Keratinocyte (primary cell): ENCODE measurements around the gene ZCWPW1. TPM values are rescaled to one million over a fixed set of nuclear protein-coding genes. Genes with fewer than 3 reads are reported as not detected.

Experiments used
- DNase-seq: peaks from one replicate; pipeline ENCODE4 v3.0.0-alpha.2; 2011; ENCODE audit warnings: low read depth, missing footprints, low spot score
- FAIRE-seq: peaks from 2 replicates; lab custom pipeline; 2011; peaks lifted over from hg19 to GRCh38; lab: Jason Lieb, UNC
- H2AFZ ChIP-seq: 2 replicates; pipeline ENCODE4 v1.6.0; 2012; ENCODE audit warnings: low read length, control low read depth, inconsistent platforms; ENCODE audit not compliant: control insufficient read depth
- H3K27ac ChIP-seq: 2 replicates; pipeline ENCODE4 v1.5.1; 2011; ENCODE audit warnings: low read length; ENCODE audit not compliant: control insufficient read depth, insufficient read depth
- H3K27me3 ChIP-seq: 3 replicates; pipeline ENCODE4 v1.6.0; 2011; ENCODE audit warnings: low read length; ENCODE audit not compliant: control insufficient read depth, insufficient read depth; ENCODE audit errors: extremely low read depth
- H3K36me3 ChIP-seq, 2 experiments: 2 replicates in 1 of 2; 3 replicates in 1 of 2; pipeline ENCODE4 v1.5.1; 2011; ENCODE audit warnings: low read length in 2 of 2, mild to moderate bottlenecking in 1 of 2; ENCODE audit not compliant: control insufficient read depth in 2 of 2, insufficient read depth in 2 of 2; ENCODE audit errors: extremely low read depth in 1 of 2
- H3K4me1 ChIP-seq: 3 replicates; pipeline ENCODE4 v1.5.1; 2011; ENCODE audit warnings: low read length; ENCODE audit not compliant: control insufficient read depth, insufficient read depth; ENCODE audit errors: extremely low read depth
- H3K4me2 ChIP-seq: 3 replicates; pipeline ENCODE4 v1.6.0; 2011; ENCODE audit warnings: low read depth, low read length; ENCODE audit not compliant: control insufficient read depth, insufficient read depth; ENCODE audit errors: extremely low read depth
- H3K4me3 ChIP-seq, 3 experiments: fragments of 200-600 bp in 1 of 3; sonication (generic) in 1 of 3; 2 replicates in 2 of 3; 3 replicates in 1 of 3; pipeline ENCODE4 v1.5.1; 2011 to 2016; ENCODE audit warnings: low read length in 3 of 3, mild to moderate bottlenecking in 3 of 3, control low read depth in 2 of 3, inconsistent platforms in 1 of 3, low read depth in 1 of 3, mixed read lengths in 1 of 3, mixed run types in 1 of 3, moderate library complexity in 1 of 3; ENCODE audit not compliant: control insufficient read depth in 2 of 3, insufficient read depth in 2 of 3; ENCODE audit errors: extremely low read depth in 1 of 3
- H3K79me2 ChIP-seq: 2 replicates; pipeline ENCODE4 v1.6.0; 2012; ENCODE audit warnings: low read length; ENCODE audit not compliant: control insufficient read depth, insufficient read depth
- H3K9ac ChIP-seq: 3 replicates; pipeline ENCODE4 v1.6.0; 2011; ENCODE audit warnings: low read length; ENCODE audit not compliant: control insufficient read depth, insufficient read depth; ENCODE audit errors: extremely low read depth
- H3K9me1 ChIP-seq: 3 replicates; pipeline ENCODE4 v1.6.0; 2011; ENCODE audit warnings: low read length; ENCODE audit not compliant: control insufficient read depth, insufficient read depth; ENCODE audit errors: extremely low read depth
- H3K9me3 ChIP-seq: 2 replicates; pipeline ENCODE4 v1.5.1; 2012; ENCODE audit warnings: low read depth, low read length; ENCODE audit not compliant: control insufficient read depth
- H4K20me1 ChIP-seq: 3 replicates; pipeline ENCODE4 v1.6.0; 2011; ENCODE audit warnings: low read length; ENCODE audit not compliant: control insufficient read depth, insufficient read depth; ENCODE audit errors: extremely low read depth
- EZH2 ChIP-seq: IDR thresholded peaks from one replicate; pipeline ENCODE4 v1.6.1; 2012; ENCODE audit warnings: inconsistent platforms, mild to moderate bottlenecking, low read length, moderate library complexity
- dilution Hi-C: fragments of 300-500 bp; cut with MboI; formaldehyde crosslinking; loops from one replicate; pipeline ENCODE4 v1.7.0; 2020; ENCODE audit warnings: low sequenced_read_pairs; ENCODE audit not compliant: extremely low pct_ligation_motif_present
- polyA plus RNA-seq, 5 experiments: library from polyadenylated mRNA; depleted of rRNA in 3 of 5; stranded (reverse) in 3 of 5; stranded (forward) in 1 of 5; unstranded in 1 of 5; fragments of >200 nt; gene quantifications; 1 replicate in 1 of 5; 2 replicates in 3 of 5; 3 replicates in 1 of 5; pipeline versions ENCODE4 v1.2.1 to v1.2.3, GENCODE V29; 2011 to 2012; ENCODE audit warnings: missing spikeins in 2 of 5, low read depth in 1 of 5, low replicate concordance in 1 of 5
- TF ChIP-seq, protein P1 (sequence below), 3 experiments: IDR thresholded peaks in 1 of 3; conservative IDR thresholded peaks in 1 of 3; optimal IDR thresholded peaks in 1 of 3; 2 replicates in 2 of 3; 3 replicates in 1 of 3; pipeline versions ENCODE3 to v1.5.1; 2011; ENCODE audit warnings: low read length in 3 of 3, mild to moderate bottlenecking in 3 of 3, moderate library complexity in 2 of 3, control low read depth in 1 of 3, inconsistent platforms in 1 of 3; ENCODE audit not compliant: insufficient read depth in 2 of 3; ENCODE audit errors: extremely low read depth in 1 of 3

The ZCWPW1 gene
- polyA plus RNA-seq, 1 donor (not counting 4 experiments of a cell fraction or from before 2014, with no cell fraction given): 1.4 TPM

DNA sequence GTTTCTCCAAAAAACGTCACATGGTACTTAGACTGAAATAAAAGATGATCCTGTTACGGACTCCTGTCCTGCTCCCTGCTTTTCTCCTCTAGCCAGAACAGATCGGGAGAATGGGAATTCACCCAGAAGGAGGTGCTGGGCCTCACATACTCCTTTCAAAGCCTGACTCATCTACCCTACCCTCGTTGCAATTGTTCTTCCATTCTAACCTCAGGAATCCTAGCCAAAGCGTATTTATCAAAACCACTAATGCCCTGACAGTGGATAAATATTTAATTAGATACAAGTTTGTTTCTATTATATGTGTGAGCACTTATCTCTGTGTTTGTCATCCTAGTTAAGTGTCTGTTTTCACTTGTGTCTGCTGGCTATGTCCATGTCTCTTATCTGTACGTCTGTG, 21.7 kb downstream of the ZCWPW1 start:
- Histone ChIP-seq H3K36me3 (no peaks in the 10 kb centered on the region), H3K27ac (no peak overlapping the region), H2AFZ (no peak overlapping the region), H3K27me3 (peaks cover 2% of the 10 kb centered on the region), H3K9me1 (no peaks in the 10 kb centered on the region), H3K4me2 (no peak overlapping the region), H3K79me2 (no peaks in the 10 kb centered on the region), H3K4me1 (peaks cover 5% of the 10 kb centered on the region), H3K9me3 (no peaks in the 10 kb centered on the region), H4K20me1 (no peaks in the 10 kb centered on the region), H3K4me3 (no peak overlapping the region), H3K9ac (no peak overlapping the region)
- no peak for DNase-seq
- no peak for FAIRE-seq
- dilution Hi-C loops: no loop called here
- TF ChIP-seq EZH2: no peak
- TF ChIP-seq, protein P1, sequence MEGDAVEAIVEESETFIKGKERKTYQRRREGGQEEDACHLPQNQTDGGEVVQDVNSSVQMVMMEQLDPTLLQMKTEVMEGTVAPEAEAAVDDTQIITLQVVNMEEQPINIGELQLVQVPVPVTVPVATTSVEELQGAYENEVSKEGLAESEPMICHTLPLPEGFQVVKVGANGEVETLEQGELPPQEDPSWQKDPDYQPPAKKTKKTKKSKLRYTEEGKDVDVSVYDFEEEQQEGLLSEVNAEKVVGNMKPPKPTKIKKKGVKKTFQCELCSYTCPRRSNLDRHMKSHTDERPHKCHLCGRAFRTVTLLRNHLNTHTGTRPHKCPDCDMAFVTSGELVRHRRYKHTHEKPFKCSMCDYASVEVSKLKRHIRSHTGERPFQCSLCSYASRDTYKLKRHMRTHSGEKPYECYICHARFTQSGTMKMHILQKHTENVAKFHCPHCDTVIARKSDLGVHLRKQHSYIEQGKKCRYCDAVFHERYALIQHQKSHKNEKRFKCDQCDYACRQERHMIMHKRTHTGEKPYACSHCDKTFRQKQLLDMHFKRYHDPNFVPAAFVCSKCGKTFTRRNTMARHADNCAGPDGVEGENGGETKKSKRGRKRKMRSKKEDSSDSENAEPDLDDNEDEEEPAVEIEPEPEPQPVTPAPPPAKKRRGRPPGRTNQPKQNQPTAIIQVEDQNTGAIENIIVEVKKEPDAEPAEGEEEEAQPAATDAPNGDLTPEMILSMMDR (optimal IDR thresholded peaks at IDR 0.05 in 1 of 3, IDR thresholded peaks at IDR 0.05 in 1 of 3, conservative IDR thresholded peaks at IDR 0.05 in 1 of 3; ENCODE audit: extremely low read depth in 1 of 3, insufficient read depth in 2 of 3, low read length in 3 of 3): no peak

DNA sequence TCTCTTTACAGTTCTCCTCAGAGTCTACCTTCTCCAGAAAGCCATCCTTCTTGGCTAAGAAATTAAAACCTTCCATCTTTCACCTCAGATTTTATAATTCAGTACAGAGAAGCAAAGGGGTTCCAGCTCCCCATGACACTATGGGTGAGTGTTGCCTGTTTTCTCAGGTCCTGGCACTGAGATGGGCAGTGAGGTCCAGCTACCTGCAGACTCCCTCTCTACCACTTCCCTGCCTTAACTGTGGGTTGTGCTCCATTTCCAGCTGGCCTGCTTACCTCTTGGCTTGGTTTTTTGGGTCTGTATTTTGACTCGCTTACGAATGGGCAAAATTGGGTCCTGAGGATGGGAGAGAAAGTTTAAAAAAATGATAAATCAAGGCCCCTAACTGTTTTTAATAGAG, 26.3 kb downstream of the ZCWPW1 start:
- no peaks in the 10 kb centered on the region for H3K9me3 ChIP-seq
- H2AFZ ChIP-seq: no peak overlapping the region
- peaks cover 12% of the 10 kb centered on the region for H3K27me3 ChIP-seq
- H3K4me2 ChIP-seq: no peak overlapping the region
- no peaks in the 10 kb centered on the region for H3K9me1 ChIP-seq
- dilution Hi-C loops: no loop called here
- TF ChIP-seq, protein P1 (optimal IDR thresholded peaks at IDR 0.05 in 1 of 3, IDR thresholded peaks at IDR 0.05 in 1 of 3, conservative IDR thresholded peaks at IDR 0.05 in 1 of 3; ENCODE audit: extremely low read depth in 1 of 3, insufficient read depth in 2 of 3, low read length in 3 of 3): no peak
- no peak for TF ChIP-seq EZH2
- no peak overlapping the region for H3K9ac ChIP-seq
- H3K79me2 ChIP-seq: no peaks in the 10 kb centered on the region
- DNase-seq: no peak
- no peak overlapping the region for H3K27ac ChIP-seq
- no peaks in the 10 kb centered on the region for H3K36me3 ChIP-seq
- H3K4me1 ChIP-seq: peaks cover 4% of the 10 kb centered on the region
- FAIRE-seq: no peak
- no peak overlapping the region for H3K4me3 ChIP-seq
- no peaks in the 10 kb centered on the region for H4K20me1 ChIP-seq
